Sigmoid colon (tissue), 7 donors: Measurements from ENCODE around the gene TLL2. TPM values are rescaled to one million over a fixed set of nuclear protein-coding genes. Genes with fewer than 3 reads are reported as not detected.

Experiments used
- DNase-seq: peaks from one replicate; pipeline ENCODE4 v3.0.0-alpha.2; 2019
- H3K27ac ChIP-seq, 4 donors: fragments of 200-600 bp; sonication (generic); one replicate each; pipeline ENCODE4 v1.5.1; 2016 to 2019; ENCODE audit warnings: mild to moderate bottlenecking in 1 of 4
- H3K27me3 ChIP-seq, 3 donors: fragments of 200-600 bp; sonication (generic); one replicate each; pipeline ENCODE4 v1.5.1; 2019; ENCODE audit warnings: mild to moderate bottlenecking in 1 of 3
- H3K36me3 ChIP-seq, 4 donors: fragments of 200-600 bp; sonication (generic); one replicate each; pipeline ENCODE4 v1.5.1; 2016 to 2019
- H3K4me1 ChIP-seq, 4 donors: fragments of 200-600 bp; sonication (generic); one replicate each; pipeline ENCODE4 v1.5.1; 2017 to 2019
- H3K4me3 ChIP-seq, 4 donors: fragments of 200-600 bp; sonication (generic); one replicate each; pipeline ENCODE4 v1.5.1; 2017 to 2019; ENCODE audit warnings: mild to moderate bottlenecking in 2 of 4, moderate library complexity in 1 of 4
- H3K9me3 ChIP-seq, 4 donors: fragments of 200-600 bp in 3 of 4; sonication (generic) in 3 of 4; one replicate each; pipeline versions ENCODE4 v1.5.1 to v1.6.1; 2013 to 2019
- CTCF ChIP-seq, 4 experiments: fragments of 450-650 bp in 3 of 4; fragments of 200-600 bp in 1 of 4; IDR thresholded peaks; one replicate each; pipeline ENCODE4 v1.5.1; 2016 to 2019; ENCODE audit warnings: antibody characterized with exemption in 4 of 4, mild to moderate bottlenecking in 3 of 4, moderate library complexity in 2 of 4
- EP300 ChIP-seq, 4 donors: sonication (generic); formaldehyde crosslinking; IDR thresholded peaks; one replicate each; pipeline ENCODE4 v1.6.1; 2017; ENCODE audit warnings: antibody characterized with exemption in 4 of 4
- POLR2A ChIP-seq, 2 donors: fragments of 450-650 bp; IDR thresholded peaks; one replicate each; pipeline ENCODE4 v1.6.1; 2016; ENCODE audit warnings: antibody characterized with exemption in 2 of 2, mild to moderate bottlenecking in 2 of 2, moderate library complexity in 2 of 2
- POLR2AphosphoS5 ChIP-seq, 4 donors: sonication (generic); formaldehyde crosslinking; IDR thresholded peaks; one replicate each; pipeline ENCODE4 v1.6.1; 2017; ENCODE audit warnings: antibody characterized with exemption in 4 of 4
- WGBS, 2 donors: extraction: QIAGEN DNeasy Blood & Tissue Kit; methylation state at CpG; one replicate each; pipeline ENCODE4 v1.1.7; 2013; 5-methylcytosine and 5-hydroxymethylcytosine counted together
- intact Hi-C: fragments of 100-400 bp; cut with DNase I; formaldehyde crosslinking; loops from one replicate; pipeline ENCODE4 v1.15.1; 2023
- polyA plus RNA-seq, 3 donors: library from polyadenylated mRNA; stranded (reverse); fragments of 200-250 nt; gene quantifications; one replicate each; pipeline ENCODE4 v1.2.3, GENCODE V29; 2013
- total RNA-seq, 4 donors: library from RNA; depleted of rRNA; stranded (reverse); fragments of >200 nt; gene quantifications; one replicate each; pipeline ENCODE4 v1.1.0, GENCODE V29; 2016
- donor health status: healthy with polysubstance abuse.
- donor health status: Bipolar disorder and iron deficiency.
- donor health status: healthy.

The TLL2 gene
- total and polyA plus RNA-seq, 7 donors = 0.14 to 2.2 (median 0.36) TPM; not detected in 2

GRCh38 chr10:96402417-96403305 lies 111.1 kb downstream of the TLL2 start:
- TF ChIP-seq CTCF (IDR thresholded peaks at IDR 0.05) = no peak
- TF ChIP-seq POLR2AphosphoS5 (IDR thresholded peaks at IDR 0.05) = no peak
- TF ChIP-seq EP300 (IDR thresholded peaks at IDR 0.05) = no peak
- Histone ChIP-seq H3K9me3 (no peaks in the 10 kb centered on the region), H3K4me3 (no peak overlapping the region), H3K4me1 (peaks cover 0 to 5% (median 1%) of the 10 kb centered on the region in 4 donors), H3K27ac (no peak overlapping the region), H3K27me3 (peaks cover 0 to 3% (median 0%) of the 10 kb centered on the region in 3 donors), H3K36me3 (no peaks in the 10 kb centered on the region)
- 82 to 85% methylated on average over 16 of the region's 16 CpGs for WGBS, 2 donors
- DNase-seq = no peak
- intact Hi-C loops = no loop called here

GRCh38 chr10:96401036-96401435 lies 112.7 kb downstream of the TLL2 start:
- no peaks in the 10 kb centered on the region for H3K9me3 ChIP-seq
- no peaks in the 10 kb centered on the region for H3K36me3 ChIP-seq
- TF ChIP-seq POLR2A (IDR thresholded peaks at IDR 0.05) = no peak
- TF ChIP-seq EP300 (IDR thresholded peaks at IDR 0.05) = no peak
- no peak for TF ChIP-seq CTCF (IDR thresholded peaks at IDR 0.05)
- TF ChIP-seq POLR2AphosphoS5 (IDR thresholded peaks at IDR 0.05) = no peak
- intact Hi-C loops = no loop called here
- peaks cover 0 to 7% (median 3%) of the 10 kb centered on the region in 4 donors for H3K4me1 ChIP-seq
- no peak overlapping the region for H3K27ac ChIP-seq
- WGBS, 2 donors = 77% methylated on average over 7 of the region's 7 CpGs
- no peak for DNase-seq
- peaks cover 0 to 3% (median 0%) of the 10 kb centered on the region in 3 donors for H3K27me3 ChIP-seq
- no peak overlapping the region for H3K4me3 ChIP-seq

- no peak for DNase-seq
- WGBS, 2 donors = 88 to 90% methylated on average over 3 of the region's 3 CpGs
- Histone ChIP-seq H3K36me3 (no peaks in the 10 kb centered on the region), H3K27me3 (peaks cover 0 to 7% (median 0%) of the 10 kb centered on the region in 3 donors), H3K4me3 (no peak overlapping the region), H3K9me3 (no peaks in the 10 kb centered on the region), H3K4me1 (peaks cover 0 to 8% (median 3%) of the 10 kb centered on the region in 4 donors), H3K27ac (no peak overlapping the region)
- intact Hi-C loops = no loop called here
- TF ChIP-seq POLR2AphosphoS5 (IDR thresholded peaks at IDR 0.05) = no peak
- no peak for TF ChIP-seq CTCF (IDR thresholded peaks at IDR 0.05)
- TF ChIP-seq POLR2A (IDR thresholded peaks at IDR 0.05) = no peak
- no peak for TF ChIP-seq EP300 (IDR thresholded peaks at IDR 0.05)
Observed at GRCh38 chr10:96400465-96400864, 113.3 kb downstream of the TLL2 start.

- intact Hi-C loops = loop anchor here (5.0 kb wide), 1 partner anchor 434 kb away; the partner anchor contains the start of gene LCOR
- TF ChIP-seq EP300 (IDR thresholded peaks at IDR 0.05) (no peak), POLR2A (IDR thresholded peaks at IDR 0.05) (no peak), POLR2AphosphoS5 (IDR thresholded peaks at IDR 0.05) (no peak), CTCF (IDR thresholded peaks at IDR 0.05) (no peak)
- Histone ChIP-seq H3K9me3 (no peaks in the 10 kb centered on the region), H3K4me3 (no peak overlapping the region), H3K27ac (no peak overlapping the region), H3K36me3 (no peaks in the 10 kb centered on the region), H3K27me3 (peaks cover 0 to 9% (median 0%) of the 10 kb centered on the region in 3 donors), H3K4me1 (peaks cover 0 to 8% (median 3%) of the 10 kb centered on the region in 4 donors)
- peak; percentile 8 for DNase-seq
- 94 to 98% methylated on average over 1 of the region's 1 CpG for WGBS, 2 donors
Observed at GRCh38 chr10:96397902-96398301, 115.8 kb downstream of the TLL2 start.
